C4-2B (cell line): Measurements from ENCODE around the gene MRTFB.

Source experiments
- ZFX ChIP-seq: fragments of 450-650 bp; IDR thresholded peaks from 2 replicates; pipeline ENCODE4 v1.6.1; 2017
- TF ChIP-seq, protein P1 (sequence below): fragments of 450-650 bp; conservative IDR thresholded peaks from 2 replicates; pipeline ENCODE4 v1.5.1; 2017; ENCODE audit warnings: mild to moderate bottlenecking

DNA sequence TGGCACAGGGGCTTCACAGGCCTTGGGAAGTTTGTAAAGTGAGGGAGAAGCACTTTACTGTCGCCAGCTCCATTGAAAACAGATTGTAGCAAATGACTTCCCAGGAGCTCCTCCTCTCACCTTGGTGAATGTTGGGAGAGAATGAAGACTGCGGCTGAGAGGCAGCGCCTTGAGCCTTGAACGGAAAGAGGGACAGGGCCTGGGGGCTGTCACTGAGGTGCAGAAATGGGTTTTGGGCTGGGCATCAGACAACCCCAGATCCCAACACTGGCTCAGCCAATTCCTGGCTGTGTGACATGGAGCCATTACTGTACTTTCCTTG is 603 bp upstream of the MRTFB start:
- TF ChIP-seq, protein P1, sequence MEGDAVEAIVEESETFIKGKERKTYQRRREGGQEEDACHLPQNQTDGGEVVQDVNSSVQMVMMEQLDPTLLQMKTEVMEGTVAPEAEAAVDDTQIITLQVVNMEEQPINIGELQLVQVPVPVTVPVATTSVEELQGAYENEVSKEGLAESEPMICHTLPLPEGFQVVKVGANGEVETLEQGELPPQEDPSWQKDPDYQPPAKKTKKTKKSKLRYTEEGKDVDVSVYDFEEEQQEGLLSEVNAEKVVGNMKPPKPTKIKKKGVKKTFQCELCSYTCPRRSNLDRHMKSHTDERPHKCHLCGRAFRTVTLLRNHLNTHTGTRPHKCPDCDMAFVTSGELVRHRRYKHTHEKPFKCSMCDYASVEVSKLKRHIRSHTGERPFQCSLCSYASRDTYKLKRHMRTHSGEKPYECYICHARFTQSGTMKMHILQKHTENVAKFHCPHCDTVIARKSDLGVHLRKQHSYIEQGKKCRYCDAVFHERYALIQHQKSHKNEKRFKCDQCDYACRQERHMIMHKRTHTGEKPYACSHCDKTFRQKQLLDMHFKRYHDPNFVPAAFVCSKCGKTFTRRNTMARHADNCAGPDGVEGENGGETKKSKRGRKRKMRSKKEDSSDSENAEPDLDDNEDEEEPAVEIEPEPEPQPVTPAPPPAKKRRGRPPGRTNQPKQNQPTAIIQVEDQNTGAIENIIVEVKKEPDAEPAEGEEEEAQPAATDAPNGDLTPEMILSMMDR, result no peak
- TF ChIP-seq ZFX, result no peak
